WTC11 (cell line): ENCODE data around the gene CCM2. TPM values are rescaled to one million over a fixed set of nuclear protein-coding genes. Genes with fewer than 3 reads are reported as not detected.

Source experiments
- ATAC-seq: fragments of 200-7000 bp; cut with Tn5 transposase; 2 replicates; pipeline ENCODE4 v1.10.0; 2021; ENCODE audit warnings: mild to moderate bottlenecking, moderate library complexity
- CTCF ChIA-PET: fragments of 300-600 bp; sonication (Branson Sonifier 250); formaldehyde crosslinking; loops from one replicate; lab custom pipeline; 2021; ENCODE audit warnings: antibody characterized with exemption; lab: Charles Lee
- POLR2A ChIA-PET: fragments of 350-600 bp; sonication (Branson Sonifier 250); formaldehyde crosslinking; loops from one replicate; lab custom pipeline; 2021; ENCODE audit warnings: antibody characterized with exemption; lab: Charles Lee
- DNase-seq: peaks from one replicate; pipeline ENCODE4 v3.0.0; 2021; ENCODE audit warnings: low spot score
- H3K27ac Mint-ChIP-seq: 2 replicates; pipeline ENCODE4 v1.8.0; 2021; ENCODE audit warnings: mixed read lengths
- H3K27me3 Mint-ChIP-seq: 2 replicates; pipeline ENCODE4 v1.8.0; 2021; ENCODE audit warnings: low read depth, mild to moderate bottlenecking, moderate library complexity, mixed read lengths
- H3K36me3 Mint-ChIP-seq: 2 replicates; pipeline ENCODE4 v1.8.0; 2021; ENCODE audit warnings: mixed read lengths
- H3K4me1 Mint-ChIP-seq: 2 replicates; pipeline ENCODE4 v1.8.0; 2022; ENCODE audit warnings: mixed read lengths
- H3K4me3 Mint-ChIP-seq: 2 replicates; pipeline ENCODE4 v1.8.0; 2021; ENCODE audit warnings: mild to moderate bottlenecking, moderate library complexity, mixed read lengths
- H3K9me3 Mint-ChIP-seq: 2 replicates; pipeline ENCODE4 v1.8.0; 2021; ENCODE audit warnings: mixed read lengths
- AFF4 ChIP-seq: sonication (generic); formaldehyde crosslinking; IDR thresholded peaks from 2 replicates; pipeline ENCODE4 v1.8.1; 2023; ENCODE audit warnings: mild to moderate bottlenecking, missing genetic modification reagents, borderline replicate concordance
- CREM ChIP-seq: sonication (generic); formaldehyde crosslinking; IDR thresholded peaks from 2 replicates; pipeline ENCODE4 v1.8.1; 2022; ENCODE audit warnings: mild to moderate bottlenecking, missing genetic modification reagents, moderate library complexity
- E2F1 ChIP-seq: sonication (generic); formaldehyde crosslinking; IDR thresholded peaks from 2 replicates; pipeline ENCODE4 v1.8.0; 2022; ENCODE audit warnings: mild to moderate bottlenecking, missing genetic modification reagents
- EMX1 ChIP-seq: fragments of 250-450 bp; sonication (Bioruptor Pico); IDR thresholded peaks from 2 replicates; pipeline ENCODE4 v1.8.0; 2021; ENCODE audit warnings: mild to moderate bottlenecking
- ETV6 ChIP-seq: sonication (generic); formaldehyde crosslinking; IDR thresholded peaks from 2 replicates; pipeline ENCODE4 v1.8.1; 2022; ENCODE audit warnings: mild to moderate bottlenecking, missing genetic modification reagents
- FOXP1 ChIP-seq: sonication (generic); formaldehyde crosslinking; IDR thresholded peaks from 2 replicates; pipeline ENCODE4 v1.8.0; 2022; ENCODE audit warnings: missing genetic modification reagents, mild to moderate bottlenecking, moderate library complexity, borderline replicate concordance
- GRHL2 ChIP-seq: fragments of 250-450 bp; sonication (Bioruptor Pico); IDR thresholded peaks from 2 replicates; pipeline ENCODE4 v1.8.0; 2022; ENCODE audit warnings: mild to moderate bottlenecking, moderate library complexity; ENCODE audit not compliant: insufficient replicate concordance, severe bottlenecking
- HMGXB4 ChIP-seq: sonication (generic); formaldehyde crosslinking; IDR thresholded peaks from 2 replicates; pipeline ENCODE4 v1.8.1; 2023; ENCODE audit warnings: mild to moderate bottlenecking, moderate library complexity, missing genetic modification reagents
- MXD4 ChIP-seq: fragments of 250-450 bp; sonication (Bioruptor Pico); IDR thresholded peaks from 2 replicates; pipeline ENCODE4 v1.8.0; 2021; ENCODE audit warnings: mild to moderate bottlenecking, moderate library complexity, borderline replicate concordance
- NR1H2 ChIP-seq: sonication (generic); formaldehyde crosslinking; IDR thresholded peaks from 2 replicates; pipeline ENCODE4 v1.9.0; 2021; ENCODE audit warnings: mild to moderate bottlenecking, moderate library complexity, missing genetic modification reagents
- PRDM15 ChIP-seq: sonication (generic); formaldehyde crosslinking; IDR thresholded peaks from 2 replicates; pipeline ENCODE4 v1.8.0; 2022; ENCODE audit warnings: missing genetic modification reagents
- SP1 ChIP-seq: sonication (generic); formaldehyde crosslinking; conservative IDR thresholded peaks from 2 replicates; pipeline ENCODE4 v1.8.1; 2022; ENCODE audit warnings: missing genetic modification reagents
- TEAD1 ChIP-seq: sonication (generic); formaldehyde crosslinking; IDR thresholded peaks from 2 replicates; pipeline ENCODE4 v1.8.0; 2022; ENCODE audit warnings: mild to moderate bottlenecking, missing genetic modification reagents
- TP53 ChIP-seq: sonication (generic); formaldehyde crosslinking; IDR thresholded peaks from 2 replicates; pipeline ENCODE4 v1.8.1; 2023; ENCODE audit warnings: mild to moderate bottlenecking, missing genetic modification reagents
- ZBTB21 ChIP-seq: sonication (generic); formaldehyde crosslinking; IDR thresholded peaks from 2 replicates; pipeline ENCODE4 v1.8.1; 2023; ENCODE audit warnings: mild to moderate bottlenecking, missing genetic modification reagents, borderline replicate concordance
- ZNF281 ChIP-seq: sonication (generic); formaldehyde crosslinking; IDR thresholded peaks from 2 replicates; pipeline ENCODE4 v1.8.0; 2023; ENCODE audit warnings: mild to moderate bottlenecking, missing genetic modification reagents
- ZNF317 ChIP-seq: sonication (generic); formaldehyde crosslinking; IDR thresholded peaks from 2 replicates; pipeline ENCODE4 v1.8.1; 2023; ENCODE audit warnings: low read depth, mild to moderate bottlenecking, moderate library complexity, missing genetic modification reagents, borderline replicate concordance
- total RNA-seq: library from RNA; stranded (reverse); gene quantifications from 3 replicates; pipeline ENCODE4 v1.2.3, GENCODE V29; 2021
- TF ChIP-seq, protein P1 (sequence below): sonication (generic); formaldehyde crosslinking; IDR thresholded peaks from 2 replicates; pipeline ENCODE4 v1.8.1; 2023; ENCODE audit warnings: mild to moderate bottlenecking, missing genetic modification reagents
- TF ChIP-seq, protein P2 (sequence below): fragments of 250-450 bp; sonication (Bioruptor Pico); IDR thresholded peaks from 2 replicates; pipeline ENCODE4 v2.1.2; 2022; ENCODE audit warnings: mild to moderate bottlenecking, moderate library complexity

CCM2 gene
- total RNA-seq, 1 experiment from 2014 or later, result 32.7 TPM

DNA sequence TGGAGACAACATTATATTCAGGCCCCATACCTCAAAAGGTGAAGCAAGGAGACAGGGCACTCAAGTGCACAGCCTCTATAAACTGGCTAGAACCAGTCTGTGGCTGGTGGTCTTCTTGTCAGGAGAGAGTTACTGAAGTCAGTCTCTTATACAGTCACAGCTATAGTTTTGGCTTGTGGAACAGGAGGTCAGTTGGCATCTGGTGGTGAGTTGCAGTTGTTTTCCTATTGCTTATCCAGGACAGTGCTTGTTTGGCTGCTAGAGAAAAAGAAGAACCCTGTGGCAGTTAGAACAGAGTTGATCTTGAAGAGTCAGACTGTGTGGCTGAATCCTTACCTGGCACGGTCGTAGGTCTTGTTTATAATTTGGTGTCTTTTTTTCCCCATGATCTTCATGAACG is 17.3 kb downstream of the CCM2 start:
- Mint-ChIP-seq H3K27ac (no peak overlapping the region), H3K9me3 (peaks cover 17% of the 10 kb centered on the region), H3K4me1 (0 out of 2 replicates have a peak, but pooled peaks cover 3% of the 10 kb centered on the region), H3K36me3 (peaks cover 19% of the 10 kb centered on the region), H3K27me3 (no peaks in the 10 kb centered on the region), H3K4me3 (no peak overlapping the region)
- TF ChIP-seq ZNF317 (CRISPR knock-in tag), result no peak
- TF ChIP-seq TP53, result no peak
- no peak for TF ChIP-seq NR1H2 (CRISPR knock-in tag)
- TF ChIP-seq ZNF281 (CRISPR knock-in tag), result no peak
- TF ChIP-seq, protein P1, sequence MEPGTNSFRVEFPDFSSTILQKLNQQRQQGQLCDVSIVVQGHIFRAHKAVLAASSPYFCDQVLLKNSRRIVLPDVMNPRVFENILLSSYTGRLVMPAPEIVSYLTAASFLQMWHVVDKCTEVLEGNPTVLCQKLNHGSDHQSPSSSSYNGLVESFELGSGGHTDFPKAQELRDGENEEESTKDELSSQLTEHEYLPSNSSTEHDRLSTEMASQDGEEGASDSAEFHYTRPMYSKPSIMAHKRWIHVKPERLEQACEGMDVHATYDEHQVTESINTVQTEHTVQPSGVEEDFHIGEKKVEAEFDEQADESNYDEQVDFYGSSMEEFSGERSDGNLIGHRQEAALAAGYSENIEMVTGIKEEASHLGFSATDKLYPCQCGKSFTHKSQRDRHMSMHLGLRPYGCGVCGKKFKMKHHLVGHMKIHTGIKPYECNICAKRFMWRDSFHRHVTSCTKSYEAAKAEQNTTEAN (CRISPR knock-in tag), result no peak
- TF ChIP-seq ETV6 (CRISPR knock-in tag), result no peak
- TF ChIP-seq HMGXB4 (CRISPR knock-in tag), result no peak
- no peak for TF ChIP-seq CREM (CRISPR knock-in tag)
- no peak for TF ChIP-seq GRHL2 (CRISPR knock-in tag)
- TF ChIP-seq MXD4 (CRISPR knock-in tag), result no peak
- no peak for TF ChIP-seq SP1 (CRISPR knock-in tag)
- no peak for TF ChIP-seq ZBTB21
- no peak for TF ChIP-seq FOXP1 (CRISPR knock-in tag)
- no peak for TF ChIP-seq TEAD1 (CRISPR knock-in tag)
- TF ChIP-seq, protein P2, sequence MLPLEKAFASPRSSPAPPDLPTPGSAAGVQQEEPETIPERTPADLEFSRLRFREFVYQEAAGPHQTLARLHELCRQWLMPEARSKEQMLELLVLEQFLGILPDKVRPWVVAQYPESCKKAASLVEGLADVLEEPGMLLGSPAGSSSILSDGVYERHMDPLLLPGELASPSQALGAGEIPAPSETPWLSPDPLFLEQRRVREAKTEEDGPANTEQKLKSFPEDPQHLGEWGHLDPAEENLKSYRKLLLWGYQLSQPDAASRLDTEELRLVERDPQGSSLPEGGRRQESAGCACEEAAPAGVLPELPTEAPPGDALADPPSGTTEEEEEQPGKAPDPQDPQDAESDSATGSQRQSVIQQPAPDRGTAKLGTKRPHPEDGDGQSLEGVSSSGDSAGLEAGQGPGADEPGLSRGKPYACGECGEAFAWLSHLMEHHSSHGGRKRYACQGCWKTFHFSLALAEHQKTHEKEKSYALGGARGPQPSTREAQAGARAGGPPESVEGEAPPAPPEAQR (CRISPR knock-in tag), result no peak
- TF ChIP-seq EMX1 (CRISPR knock-in tag), result no peak
- CTCF ChIA-PET, result no interaction called here
- POLR2A ChIA-PET, result no interaction called here
- DNase-seq (no peak), ATAC-seq (no peak)

DNA sequence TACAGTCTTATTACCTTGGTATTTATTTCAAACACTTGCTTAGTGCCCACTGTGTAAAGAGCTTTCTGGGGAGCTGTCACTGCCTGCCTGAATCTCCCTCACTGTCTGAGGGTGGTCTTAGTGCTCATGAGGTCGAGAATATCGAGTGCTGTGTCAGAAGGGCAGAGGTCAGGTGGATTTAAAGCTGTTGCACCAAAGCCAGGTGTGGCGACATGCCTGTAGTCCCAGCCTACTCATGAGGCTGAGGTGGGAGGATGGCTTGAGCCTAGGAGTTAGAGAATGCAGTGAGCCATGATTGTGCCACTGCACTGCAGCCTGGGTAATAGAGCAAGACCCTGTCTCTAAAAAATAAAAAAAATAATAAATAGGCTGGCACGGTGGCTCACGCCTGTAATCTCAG is 20.9 kb downstream of the CCM2 start:
- ChIA-PET CTCF (interaction anchor here (0.8 to 1.2 kb wide), 2 partner anchors 115 to 672 kb away, joined by 3 to 4 read pairs; no protein-coding TSS in a partner anchor), POLR2A (interaction anchor here (1.0 kb wide), 1 partner anchor 14 kb away, joined by 4 read pairs; no protein-coding TSS in a partner anchor)
- no peak overlapping the region for H3K27ac Mint-ChIP-seq

More for the DNA sequence above, 20.9 kb downstream of the CCM2 start:
- Mint-ChIP-seq H3K4me3 (no peak overlapping the region), H3K36me3 (peaks cover 23% of the 10 kb centered on the region), H3K4me1 (0 out of 2 replicates have a peak, but pooled peaks cover 3% of the 10 kb centered on the region), H3K9me3 (peaks cover 25% of the 10 kb centered on the region)
- no peak for ATAC-seq
- DNase-seq, result no peak
- TF ChIP-seq AFF4 (CRISPR knock-in tag) (no peak), PRDM15 (CRISPR knock-in tag) (no peak), E2F1 (CRISPR knock-in tag) (no peak)
- TF ChIP-seq, all 79 proteins: peak for 0
- no peaks in the 10 kb centered on the region for H3K27me3 Mint-ChIP-seq
